GM19193 (cell line): ENCODE data around the gene MAPK6.

Source experiments
- POLR2A ChIP-seq: IDR thresholded peaks from 4 replicates; pipeline ENCODE4 v1.6.1; 2011; ENCODE audit not compliant: insufficient read depth, insufficient read length; ENCODE audit errors: extremely low read depth

Gene MAPK6

DNA sequence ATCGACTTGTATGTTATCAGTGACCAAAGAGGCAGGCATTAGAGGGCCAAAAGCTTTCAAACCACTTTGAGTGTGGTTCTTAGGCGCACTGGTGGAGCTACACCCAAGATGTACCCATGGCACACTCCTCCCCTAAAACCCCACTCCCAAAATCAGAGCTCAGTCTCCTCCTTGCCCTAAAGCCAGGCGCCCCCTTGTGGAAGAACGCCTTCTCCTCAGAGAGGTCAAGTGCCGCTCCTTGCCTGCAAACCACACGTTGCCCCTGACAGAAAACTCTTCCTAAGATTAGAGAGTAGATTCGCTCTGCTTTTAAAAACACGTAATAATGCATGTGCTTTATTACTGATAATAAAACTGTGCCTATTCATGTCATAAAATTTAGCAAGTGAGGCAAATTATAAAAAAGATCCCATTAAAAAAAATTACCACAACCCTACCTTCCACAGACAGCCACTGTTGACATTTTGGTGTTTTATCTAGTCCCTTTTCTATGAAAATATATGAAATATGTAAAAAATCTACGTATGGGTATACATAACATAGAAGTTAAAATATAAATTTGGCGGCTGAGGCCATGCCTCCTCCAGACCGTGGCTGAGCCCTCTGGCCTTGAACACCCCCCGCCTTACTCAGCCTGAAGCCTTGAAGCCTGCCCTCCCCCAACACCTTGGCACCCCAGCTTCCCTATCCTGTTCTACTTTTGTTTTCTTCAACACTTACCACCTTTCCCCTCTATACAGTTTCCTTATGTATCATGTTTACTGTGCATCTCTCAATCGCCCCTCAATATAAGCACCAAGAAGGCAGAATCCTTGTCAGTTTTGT, 60.1 kb downstream of the MAPK6 start:
- TF ChIP-seq POLR2A = no peak

- TF ChIP-seq POLR2A = no peak
Observed at GRCh38 chr15:52080031-52080430, 61.0 kb downstream of the MAPK6 start.

DNA sequence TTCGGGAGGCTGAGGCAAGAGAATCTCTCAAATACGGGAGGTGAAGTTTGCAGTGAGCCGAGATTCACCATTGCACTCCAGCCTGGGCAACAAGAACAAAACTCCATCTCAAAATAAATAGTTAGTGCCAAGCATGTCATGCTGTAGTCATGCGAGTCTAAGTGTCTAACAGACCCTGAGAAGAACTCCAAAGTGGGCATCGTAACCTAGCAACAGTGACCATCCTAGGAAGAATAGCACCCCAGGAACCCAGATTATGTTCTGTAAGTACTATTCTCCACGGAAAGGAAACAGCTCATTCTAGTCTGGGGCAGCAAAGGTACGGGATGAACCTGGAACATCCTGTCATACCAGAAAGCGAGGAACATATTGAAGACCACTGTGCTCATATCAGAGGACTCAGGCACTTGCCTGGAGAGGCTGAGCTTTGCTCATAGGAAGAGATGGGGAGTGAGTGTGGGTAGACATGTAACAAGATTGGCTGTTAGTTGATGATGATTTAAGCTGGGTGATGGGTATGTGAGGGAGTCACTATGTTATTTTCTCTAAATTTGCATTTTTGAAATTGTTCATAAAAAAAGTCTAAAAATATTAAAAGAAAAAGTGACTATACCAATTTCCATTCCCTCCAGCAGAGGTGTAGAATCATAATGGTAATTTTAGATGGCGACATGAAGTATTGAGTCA, 61.8 kb downstream of the MAPK6 start:
- TF ChIP-seq POLR2A = no peak

GRCh38 chr15:52082197-52083036, 63.4 kb downstream of the MAPK6 start:
- TF ChIP-seq POLR2A = no peak

DNA sequence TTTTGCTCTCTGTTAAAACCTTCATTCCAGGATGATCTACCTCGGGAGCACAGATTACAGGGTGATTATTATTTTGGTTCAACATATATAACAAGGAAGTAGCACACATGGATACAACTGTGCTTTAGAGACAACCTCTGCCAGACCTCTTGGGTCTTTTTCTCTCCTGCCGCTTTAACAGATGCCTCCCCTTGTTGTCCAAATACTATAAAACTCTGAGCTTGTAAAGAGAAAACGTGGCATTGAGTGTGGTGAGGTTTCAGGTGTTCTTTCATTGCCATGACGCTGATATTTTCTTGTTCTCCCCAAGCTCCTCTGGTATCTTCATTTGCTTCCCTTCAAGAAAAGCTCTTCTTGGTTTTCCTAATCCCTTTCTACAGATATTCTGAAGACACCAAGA, 64.6 kb downstream of the MAPK6 start:
- TF ChIP-seq POLR2A = no peak

DNA sequence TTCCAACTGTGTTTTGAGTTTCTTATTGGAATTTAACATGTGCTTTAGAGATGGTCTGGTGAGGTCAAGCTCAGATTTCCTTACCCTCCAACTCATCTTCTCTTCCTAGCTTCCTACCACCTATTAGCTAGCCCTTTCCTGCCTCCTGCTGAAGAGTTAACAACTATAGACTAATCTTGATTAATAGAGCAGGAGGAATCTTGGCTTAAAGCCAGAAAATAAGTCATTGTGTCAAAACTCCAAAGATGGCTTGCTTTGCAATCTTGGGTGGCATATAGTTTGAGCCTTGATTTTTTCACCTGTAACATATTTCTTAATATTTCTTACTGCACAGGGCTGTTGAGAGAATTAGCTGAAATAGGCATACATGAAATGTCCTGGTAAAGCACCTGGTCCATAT, 66.3 kb downstream of the MAPK6 start:
- no peak for TF ChIP-seq POLR2A

- TF ChIP-seq POLR2A = no peak
Observed at GRCh38 chr15:52086011-52086786, 67.2 kb downstream of the MAPK6 start.

GRCh38 chr15:52090193-52090592, 71.2 kb downstream of the MAPK6 start:
- TF ChIP-seq POLR2A = no peak

GRCh38 chr15:52093167-52093538, 74.1 kb downstream of the MAPK6 start:
- no peak for TF ChIP-seq POLR2A

GRCh38 chr15:52093539-52094510, 74.8 kb downstream of the MAPK6 start:
- no peak for TF ChIP-seq POLR2A

GRCh38 chr15:52094811-52095584, 76.0 kb downstream of the MAPK6 start:
- no peak for TF ChIP-seq POLR2A

DNA sequence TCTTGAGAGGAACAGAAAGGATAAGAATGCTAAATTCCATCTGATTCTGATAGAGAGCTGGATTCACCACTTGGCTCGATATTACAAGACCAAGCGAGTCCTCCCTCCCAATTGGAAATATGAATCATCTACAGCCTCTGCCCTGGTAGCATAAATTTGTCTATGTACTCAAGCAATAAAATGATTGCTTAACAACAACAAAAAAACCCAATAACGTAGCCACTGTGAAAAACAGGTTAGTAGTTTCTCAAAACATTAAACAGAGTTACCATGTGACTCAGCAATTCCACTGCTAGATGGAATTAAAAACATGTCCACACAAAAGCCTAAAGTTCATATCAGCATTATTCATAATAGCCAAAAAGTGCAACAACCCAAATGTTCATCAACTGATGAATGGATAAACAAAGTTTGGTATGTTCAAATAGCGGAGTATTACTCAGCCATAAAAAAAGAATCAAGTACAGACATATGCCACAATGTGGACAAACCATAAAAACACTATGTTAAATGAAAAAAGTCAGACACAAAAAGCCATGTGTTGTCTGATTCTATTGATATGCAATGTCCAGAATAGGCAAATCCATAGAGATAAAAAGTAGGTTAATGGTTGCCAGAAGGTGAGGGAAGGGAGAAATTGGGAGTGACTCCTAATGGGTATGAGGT, 76.7 kb downstream of the MAPK6 start:
- TF ChIP-seq POLR2A = no peak

DNA sequence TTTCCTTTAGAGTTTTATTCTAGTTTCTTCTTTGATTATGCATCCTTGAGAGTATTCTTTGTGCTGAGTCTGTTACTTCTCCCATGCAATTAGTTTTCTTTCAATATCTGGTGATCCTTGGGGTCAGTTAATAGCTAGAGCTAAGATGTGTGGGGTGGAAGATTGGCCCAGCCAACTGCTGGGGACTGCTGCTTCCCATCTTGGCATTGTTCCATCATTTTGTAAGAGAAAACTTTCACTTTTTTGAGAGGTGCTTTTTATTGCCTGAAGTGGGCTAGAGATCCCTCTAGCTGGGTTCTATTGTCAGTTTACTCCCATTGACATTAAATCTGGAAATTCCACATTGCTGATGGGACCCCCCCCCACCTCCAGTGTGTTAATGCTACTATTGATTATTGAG, 78.2 kb downstream of the MAPK6 start:
- no peak for TF ChIP-seq POLR2A

GRCh38 chr15:52098323-52098722, 79.3 kb downstream of the MAPK6 start:
- no peak for TF ChIP-seq POLR2A
